ENCODE data around the gene HSPA1A. TPM values are rescaled to one million over a fixed set of nuclear protein-coding genes. Genes with fewer than 3 reads are reported as not detected.

The HSPA1A gene
- total and polyA plus RNA-seq, 9 of the 15 experiments (the other 6 are each of a cell fraction or from before 2014, with no cell fraction given): 2.2 to 273 (median 107) TPM

- TF ChIP-seq MLLT1 (IDR thresholded peaks at IDR 0.05): peak in 1 of 2 experiments; percentile 7; a peak in 2 of 4 replicates
- 0 out of 2 replicates have a peak, but pooled peaks have one; percentile 13 for TF ChIP-seq E4F1 (CRISPR knock-in tag; IDR thresholded peaks at IDR 0.05; ENCODE audit: borderline replicate concordance)
- TF ChIP-seq TSC22D4 (tag; IDR thresholded peaks at IDR 0.05): no peak
- peak; percentile 59; the same call in 1 of the 2 replicates for TF ChIP-seq MYC (IDR thresholded peaks at IDR 0.05; ENCODE audit: low read depth, low read length)
- no peak for TF ChIP-seq MYC (CRISPR knock-in tag; IDR thresholded peaks at IDR 0.05; ENCODE audit: borderline replicate concordance, low read depth)
- TF ChIP-seq, protein P1, sequence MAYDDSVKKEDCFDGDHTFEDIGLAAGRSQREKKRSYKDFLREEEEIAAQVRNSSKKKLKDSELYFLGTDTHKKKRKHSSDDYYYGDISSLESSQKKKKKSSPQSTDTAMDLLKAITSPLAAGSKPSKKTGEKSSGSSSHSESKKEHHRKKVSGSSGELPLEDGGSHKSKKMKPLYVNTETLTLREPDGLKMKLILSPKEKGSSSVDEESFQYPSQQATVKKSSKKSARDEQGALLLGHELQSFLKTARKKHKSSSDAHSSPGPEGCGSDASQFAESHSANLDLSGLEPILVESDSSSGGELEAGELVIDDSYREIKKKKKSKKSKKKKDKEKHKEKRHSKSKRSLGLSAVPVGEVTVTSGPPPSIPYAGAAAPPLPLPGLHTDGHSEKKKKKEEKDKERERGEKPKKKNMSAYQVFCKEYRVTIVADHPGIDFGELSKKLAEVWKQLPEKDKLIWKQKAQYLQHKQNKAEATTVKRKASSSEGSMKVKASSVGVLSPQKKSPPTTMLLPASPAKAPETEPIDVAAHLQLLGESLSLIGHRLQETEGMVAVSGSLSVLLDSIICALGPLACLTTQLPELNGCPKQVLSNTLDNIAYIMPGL (CRISPR knock-in tag; IDR thresholded peaks at IDR 0.05): 0 out of 2 replicates have a peak, but pooled peaks have one; percentile 10
- TF ChIP-seq FOXK1 (CRISPR knock-in tag; IDR thresholded peaks at IDR 0.05; ENCODE audit: borderline replicate concordance): no peak; the same call in 1 of the 2 replicates
- no peak for TF ChIP-seq TAF7 (tag; IDR thresholded peaks at IDR 0.05)
- peak; percentile 73 for TF ChIP-seq KDM5B (IDR thresholded peaks at IDR 0.05; ENCODE audit: insufficient replicate concordance, low read depth, low read length)
- no peak for TF ChIP-seq ZNF449 (CRISPR knock-in tag; IDR thresholded peaks at IDR 0.05)
- TF ChIP-seq, protein P2, sequence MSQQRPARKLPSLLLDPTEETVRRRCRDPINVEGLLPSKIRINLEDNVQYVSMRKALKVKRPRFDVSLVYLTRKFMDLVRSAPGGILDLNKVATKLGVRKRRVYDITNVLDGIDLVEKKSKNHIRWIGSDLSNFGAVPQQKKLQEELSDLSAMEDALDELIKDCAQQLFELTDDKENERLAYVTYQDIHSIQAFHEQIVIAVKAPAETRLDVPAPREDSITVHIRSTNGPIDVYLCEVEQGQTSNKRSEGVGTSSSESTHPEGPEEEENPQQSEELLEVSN (IDR thresholded peaks at IDR 0.05; ENCODE audit: borderline replicate concordance in 1 of 2, extremely low read depth in 1 of 2, insufficient read depth in 1 of 2, insufficient read length in 1 of 2, low read depth in 1 of 2, low read length in 1 of 2, poor library complexity in 1 of 2, severe bottlenecking in 1 of 2): peak in 1 of 2 experiments; percentile 17
- TF ChIP-seq POLR2A (conservative IDR thresholded peaks at IDR 0.05): peak; percentile 31; the same call in 1 of the 2 replicates
- TF ChIP-seq U2AF2 (optimal IDR thresholded peaks at IDR 0.05; ENCODE audit: low read depth, low read length): no peak
- TF ChIP-seq CTCF (IDR thresholded peaks at IDR 0.05 in 2 of 3, conservative IDR thresholded peaks at IDR 0.05 in 1 of 3; ENCODE audit: insufficient read depth in 2 of 3, low read depth in 1 of 3, low read length in 3 of 3): 0 out of 6 replicates have a peak, but pooled peaks of 1 of the 3 experiments have one; percentile 2
- TF ChIP-seq PHF20 (IDR thresholded peaks at IDR 0.05; ENCODE audit: partially characterized antibody): no peak
Observed at GRCh38 chr6:31836047-31836473, 20.7 kb downstream of the HSPA1A start (continued).
